Right lung (tissue), 5 donors: ENCODE results near the gene GLI3. TPM values are rescaled to one million over a fixed set of nuclear protein-coding genes. Genes with fewer than 3 reads are reported as not detected.

ENCODE experiments used
- DNase-seq, 2 donors: peaks; one replicate each; pipeline ENCODE4 v3.0.0-alpha.2; 2013
- polyA plus RNA-seq, 5 donors: library from polyadenylated mRNA; unstranded; fragments of 120-200 nt; gene quantifications; one replicate each; pipeline versions ENCODE4 v1.2.1 to v1.2.3, GENCODE V29; 2013; ENCODE audit warnings: inconsistent platforms in 1 of 5, low replicate concordance in 1 of 5; ENCODE audit not compliant: insufficient read length in 5 of 5, insufficient read depth in 1 of 5

GLI3 gene
- polyA plus RNA-seq, 5 donors: 26.5 to 35.8 (median 28.7) TPM

DNA sequence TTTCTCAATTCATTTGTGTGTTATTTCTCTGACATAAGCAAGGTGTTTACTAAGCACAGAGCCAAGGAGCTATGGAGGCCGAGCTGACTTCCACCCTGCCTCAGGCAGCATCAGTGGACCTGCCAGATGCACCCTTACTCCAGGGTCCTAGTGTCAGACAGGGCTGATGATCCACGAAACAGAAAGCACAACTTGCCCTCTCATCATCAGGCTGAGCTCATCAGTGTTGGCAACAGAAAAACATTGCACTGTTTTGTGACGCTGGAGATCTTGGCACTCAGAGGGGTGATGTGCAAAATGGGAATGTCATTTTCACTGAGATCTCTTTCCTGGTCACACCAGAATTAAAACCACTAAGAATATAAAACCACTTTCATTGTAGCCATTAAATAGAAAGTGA is 201.8 kb downstream of the GLI3 start:
- DNase-seq: no peak

- no peak for DNase-seq
Measured at GRCh38 chr7:42033480-42033879, 203.5 kb downstream of the GLI3 start.

DNA sequence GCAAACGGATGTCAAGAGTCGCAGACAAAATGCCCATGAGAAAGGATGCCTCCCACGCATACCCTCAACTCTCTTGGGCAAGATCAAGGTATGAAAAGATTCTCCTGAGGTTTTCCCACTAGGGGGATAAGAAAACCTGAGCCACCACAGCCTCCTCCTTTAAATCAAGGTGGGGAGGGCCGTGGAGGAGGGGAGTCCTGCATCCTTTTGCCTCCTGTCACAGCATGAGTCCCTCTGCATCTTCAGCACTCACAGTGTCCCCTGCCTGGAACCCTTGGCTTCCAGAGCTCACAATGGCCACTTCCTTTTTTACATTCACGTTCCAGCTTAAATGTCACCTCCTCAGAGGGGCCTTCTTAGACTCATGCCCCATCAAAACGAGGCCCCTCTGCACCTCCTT is 207.6 kb downstream of the GLI3 start:
- DNase-seq: no peak

DNA sequence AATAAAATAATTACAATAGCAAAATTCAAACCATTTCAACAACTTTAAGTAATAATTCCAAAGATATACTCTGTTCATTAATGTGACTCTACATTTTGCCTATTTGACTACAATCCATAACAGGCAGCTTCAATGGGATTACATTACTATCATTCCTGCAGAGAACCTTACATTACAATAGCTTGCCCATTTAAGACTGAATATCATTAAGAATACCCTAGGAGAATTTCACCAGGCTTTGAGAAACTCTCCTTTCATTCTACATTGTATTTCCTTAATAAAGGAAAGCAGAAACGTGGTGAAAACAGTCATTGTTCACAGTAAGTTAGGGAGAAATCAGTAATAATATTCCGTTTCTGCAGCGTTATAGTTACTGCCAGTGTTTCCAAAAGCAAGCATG is 209.5 kb downstream of the GLI3 start:
- DNase-seq: no peak

GRCh38 chr7:42026622-42027197 is 210.3 kb downstream of the GLI3 start:
- DNase-seq: no peak

- DNase-seq: no peak
Measured at GRCh38 chr7:42025635-42026375, 211.2 kb downstream of the GLI3 start.

GRCh38 chr7:42024537-42024936 is 212.5 kb downstream of the GLI3 start:
- DNase-seq: no peak

GRCh38 chr7:42023262-42023661 is 213.7 kb downstream of the GLI3 start:
- no peak for DNase-seq

- DNase-seq: no peak
Measured at GRCh38 chr7:42022791-42023190, 214.2 kb downstream of the GLI3 start.

DNA sequence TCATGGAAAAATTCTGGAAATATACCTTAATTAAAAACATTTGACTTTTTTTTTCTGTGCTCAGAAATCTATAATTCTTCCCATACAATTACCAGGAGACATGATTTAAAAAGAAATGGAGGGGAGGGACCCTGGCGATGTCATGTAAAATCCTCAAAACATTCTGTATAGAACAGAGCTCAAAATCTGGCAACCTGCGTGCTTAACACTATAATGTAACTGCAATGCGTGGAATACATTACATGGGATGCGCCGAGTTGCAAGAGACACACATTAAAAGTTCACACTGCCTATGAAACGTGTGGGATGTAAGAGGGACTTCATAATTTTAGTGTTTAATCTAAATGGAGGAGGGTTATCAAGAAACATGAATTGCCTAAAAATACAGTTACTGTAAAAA is 215.0 kb downstream of the GLI3 start:
- no peak for DNase-seq

GRCh38 chr7:42021631-42022030 is 215.4 kb downstream of the GLI3 start:
- no peak for DNase-seq

DNA sequence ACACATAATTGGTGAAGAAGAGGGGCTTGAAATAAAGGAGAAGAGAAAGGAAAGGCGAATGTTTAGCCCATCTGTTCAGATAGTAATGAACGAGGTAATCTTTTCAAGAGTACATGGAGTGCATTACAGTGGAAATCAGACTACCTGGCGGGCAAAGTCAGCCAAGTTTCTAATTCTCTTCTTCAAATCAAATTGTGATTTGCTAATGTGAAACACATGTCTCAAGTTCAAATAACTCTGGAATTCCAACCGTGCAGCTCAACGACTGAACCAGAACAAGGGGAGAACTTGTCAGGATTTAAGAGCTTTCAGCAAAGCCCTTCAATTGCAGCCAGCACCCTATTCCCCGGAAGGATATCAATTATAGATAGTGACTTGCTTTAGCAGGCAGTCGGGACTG is 216.9 kb downstream of the GLI3 start:
- no peak for DNase-seq

DNA sequence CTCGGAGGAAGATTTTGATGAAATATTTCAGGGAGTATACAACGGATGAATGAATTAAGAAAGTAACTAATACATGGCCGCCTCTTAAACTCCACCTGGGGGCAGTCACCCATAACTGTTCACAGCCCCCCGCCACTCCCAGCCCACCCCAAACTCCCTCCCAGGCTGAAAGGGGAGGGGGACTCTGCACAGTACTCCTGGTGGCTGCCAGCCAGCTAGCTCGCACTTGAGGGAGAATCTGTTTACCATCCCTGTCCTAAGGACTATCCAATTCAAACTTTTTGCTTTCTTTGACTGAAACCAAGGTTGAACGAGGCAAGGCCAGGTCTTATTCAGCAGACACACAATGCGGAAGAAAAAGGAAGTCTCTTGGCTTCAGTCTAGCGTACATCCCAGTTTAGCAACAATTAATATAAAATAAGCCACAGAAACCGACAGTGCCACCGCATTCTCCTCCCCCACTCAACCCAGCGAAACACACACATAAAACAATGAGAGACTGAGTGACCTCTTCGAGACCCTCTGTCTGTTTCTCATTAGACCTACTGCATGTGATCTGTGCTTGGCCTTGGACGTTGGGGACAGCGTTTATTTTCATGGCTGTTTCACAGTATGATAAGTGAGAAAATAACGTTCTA is 219.5 kb downstream of the GLI3 start:
- no peak for DNase-seq

DNA sequence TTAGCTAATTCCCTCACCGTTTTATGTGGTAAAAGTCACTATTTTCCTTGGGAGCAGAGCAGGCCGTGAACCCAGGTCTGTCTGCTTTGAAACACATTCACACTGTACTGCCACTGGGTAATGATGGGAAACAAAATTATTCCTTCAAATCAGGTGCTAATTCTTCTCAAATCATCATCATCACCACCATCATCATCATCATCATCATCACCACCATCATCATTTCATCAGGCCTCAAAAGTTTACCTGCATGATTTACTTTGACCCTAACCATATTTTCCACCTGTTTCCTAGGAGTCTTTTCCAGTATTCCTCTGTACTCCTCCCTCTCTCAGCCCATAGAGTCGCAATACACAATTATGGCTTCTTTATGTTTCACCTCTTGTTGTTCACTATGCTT is 220.5 kb downstream of the GLI3 start:
- DNase-seq: no peak

- no peak for DNase-seq
Measured at GRCh38 chr7:42014625-42015618, 222.1 kb downstream of the GLI3 start.

- no peak for DNase-seq
Measured at GRCh38 chr7:42012786-42013360, 224.1 kb downstream of the GLI3 start.

DNA sequence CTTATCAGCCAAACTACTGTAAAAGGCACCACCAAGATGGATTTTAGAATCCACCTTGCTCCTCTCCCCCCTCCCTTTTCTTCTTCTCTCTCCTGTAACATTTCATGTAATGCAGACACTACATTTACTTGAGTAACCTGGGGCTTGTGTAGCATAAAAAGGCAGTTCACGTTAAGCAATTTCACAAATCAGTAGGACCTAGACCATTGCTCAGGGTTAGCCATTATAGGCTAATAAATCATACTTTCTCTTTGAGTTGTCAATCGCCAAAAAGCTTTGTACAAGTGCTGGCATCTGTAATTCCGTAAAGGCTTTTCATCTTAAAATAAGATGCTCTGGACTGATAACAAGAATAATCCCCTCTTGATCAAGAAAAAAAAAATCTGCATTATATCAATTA is 224.7 kb downstream of the GLI3 start:
- DNase-seq: no peak

DNA sequence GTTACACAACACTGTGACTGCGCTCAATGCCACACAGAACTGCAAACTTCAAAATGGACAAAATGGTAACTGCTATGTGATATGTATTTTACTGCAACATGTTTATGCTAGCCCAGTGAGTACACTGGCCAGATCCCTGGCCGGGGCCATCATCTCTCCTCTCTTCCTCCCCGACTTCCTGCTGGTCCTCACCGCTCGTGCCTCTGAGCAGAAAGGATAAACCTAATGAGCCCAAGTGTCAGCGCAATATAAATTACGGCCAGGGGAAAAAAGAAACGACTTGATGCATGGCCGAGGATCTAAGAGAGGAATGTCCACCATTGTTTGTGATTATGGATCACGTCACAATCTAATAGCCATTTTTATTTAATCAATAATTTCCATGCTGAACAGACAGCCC is 225.2 kb downstream of the GLI3 start:
- no peak for DNase-seq

- no peak for DNase-seq
Measured at GRCh38 chr7:42010751-42011150, 226.3 kb downstream of the GLI3 start.

DNA sequence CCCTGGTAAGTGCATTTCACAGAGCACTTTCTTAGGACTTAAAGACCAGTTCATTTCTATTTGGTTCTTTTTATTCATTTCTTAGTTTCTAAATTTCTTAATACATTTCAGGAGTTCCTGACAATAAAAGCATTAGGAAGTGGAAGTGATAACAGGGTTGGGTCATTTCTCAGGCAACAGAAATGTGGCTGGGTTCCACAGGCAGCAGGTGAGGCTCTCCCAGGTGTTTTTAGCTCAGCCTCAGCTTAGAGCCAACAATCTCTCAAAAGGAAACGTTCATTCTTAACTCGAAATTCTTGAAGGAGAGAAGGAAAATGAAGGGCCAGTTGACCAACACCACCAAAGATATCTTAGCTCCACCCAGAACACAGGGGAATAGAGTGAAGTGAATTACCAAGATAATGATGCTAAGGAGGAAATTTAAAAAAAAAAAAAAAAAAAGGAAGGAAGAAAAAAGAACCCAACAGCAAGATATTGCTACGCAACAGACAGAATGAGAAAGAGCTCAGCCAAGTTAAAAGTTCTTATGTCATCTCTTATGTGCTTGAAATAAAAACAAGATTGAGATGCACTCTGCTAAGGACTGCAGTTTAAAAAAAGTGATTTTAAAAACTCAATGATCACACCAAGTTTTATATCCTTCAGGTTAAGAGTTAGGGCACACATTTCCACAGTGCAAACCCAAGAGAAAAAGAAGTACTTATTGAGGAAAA is 230.1 kb downstream of the GLI3 start:
- no peak for DNase-seq

- peak; percentile 51 to 62 for DNase-seq
Measured at GRCh38 chr7:42002654-42003053, 234.4 kb downstream of the GLI3 start.
